ENCODE measurements around the gene MVP.

Gene MVP

DNA sequence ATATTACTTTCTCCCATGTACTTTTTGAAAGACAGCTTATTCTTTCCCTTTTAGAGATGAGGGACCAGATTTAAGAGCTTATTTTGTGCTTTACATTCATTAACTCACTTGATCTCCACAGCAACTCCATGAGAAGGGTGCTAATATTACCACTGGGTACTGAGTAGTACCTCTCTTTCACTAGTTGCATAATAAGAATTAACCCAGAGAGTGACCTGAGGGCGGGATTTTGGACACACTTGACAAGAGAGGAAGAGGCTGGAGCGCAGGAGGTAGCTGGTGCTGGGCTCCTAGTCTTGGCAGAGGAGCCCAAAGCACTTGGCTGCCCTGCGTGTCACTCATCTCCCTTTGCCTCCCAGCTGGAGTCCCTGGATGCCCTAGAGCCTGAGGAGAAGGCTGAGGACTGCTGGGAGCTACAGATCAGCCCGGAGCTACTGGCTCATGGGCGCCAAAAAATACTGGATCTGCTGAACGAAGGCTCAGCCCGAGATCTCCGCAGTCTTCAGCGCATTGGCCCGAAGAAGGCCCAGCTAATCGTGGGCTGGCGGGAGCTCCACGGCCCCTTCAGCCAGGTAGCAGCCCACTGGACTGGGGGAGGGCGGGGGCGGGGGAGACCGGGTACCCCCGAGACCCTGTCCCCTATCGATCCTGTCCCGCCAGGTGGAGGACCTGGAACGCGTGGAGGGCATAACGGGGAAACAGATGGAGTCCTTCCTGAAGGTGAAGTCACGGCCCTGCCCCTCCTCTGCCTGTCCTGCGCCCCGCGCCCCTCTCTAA, 15.6 kb upstream of the MVP start:
- DNase-seq: no peak

DNA sequence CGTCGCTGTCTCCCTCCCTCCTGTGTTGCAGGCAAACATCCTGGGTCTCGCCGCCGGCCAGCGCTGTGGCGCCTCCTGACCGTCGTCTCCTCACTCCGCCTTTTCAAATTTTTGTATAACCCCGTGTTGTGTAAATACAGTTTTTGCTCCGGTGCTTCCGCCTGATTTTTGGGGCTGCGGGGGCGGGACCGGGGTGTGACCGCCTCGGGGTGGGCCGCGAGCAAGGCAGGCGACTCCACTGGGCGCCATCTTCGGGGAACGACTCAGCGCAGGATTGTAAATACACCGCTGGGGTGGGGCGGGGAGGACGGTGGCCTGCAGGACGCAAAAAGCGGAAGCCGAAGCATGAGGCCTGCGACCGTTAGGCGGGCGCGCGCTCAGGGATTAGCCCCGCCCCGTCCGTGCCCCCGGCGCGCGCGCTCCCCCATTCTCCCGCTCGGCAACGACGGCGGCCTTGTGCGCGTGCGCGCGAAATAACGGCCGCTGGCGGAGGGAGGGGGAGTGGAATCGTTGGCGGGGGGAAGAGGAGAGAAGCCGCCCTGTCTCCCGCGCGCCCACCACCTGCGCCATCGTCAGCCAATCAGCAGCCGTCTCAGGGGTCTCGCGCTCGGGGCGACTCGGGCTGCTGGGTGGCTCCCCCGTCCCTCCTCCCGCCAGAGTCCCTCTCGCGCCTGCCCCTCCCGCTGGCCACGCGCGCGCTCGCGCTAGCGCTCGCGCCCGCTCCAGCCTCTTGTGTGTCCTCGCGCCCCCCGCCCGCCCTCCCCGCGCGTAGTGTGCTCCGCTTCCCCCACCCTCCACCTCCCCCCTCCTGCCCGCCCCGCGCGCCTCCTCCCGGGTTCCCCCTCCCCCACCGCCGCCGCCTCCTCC, 14.8 kb upstream of the MVP start:
- peak; percentile 96 for DNase-seq

DNA sequence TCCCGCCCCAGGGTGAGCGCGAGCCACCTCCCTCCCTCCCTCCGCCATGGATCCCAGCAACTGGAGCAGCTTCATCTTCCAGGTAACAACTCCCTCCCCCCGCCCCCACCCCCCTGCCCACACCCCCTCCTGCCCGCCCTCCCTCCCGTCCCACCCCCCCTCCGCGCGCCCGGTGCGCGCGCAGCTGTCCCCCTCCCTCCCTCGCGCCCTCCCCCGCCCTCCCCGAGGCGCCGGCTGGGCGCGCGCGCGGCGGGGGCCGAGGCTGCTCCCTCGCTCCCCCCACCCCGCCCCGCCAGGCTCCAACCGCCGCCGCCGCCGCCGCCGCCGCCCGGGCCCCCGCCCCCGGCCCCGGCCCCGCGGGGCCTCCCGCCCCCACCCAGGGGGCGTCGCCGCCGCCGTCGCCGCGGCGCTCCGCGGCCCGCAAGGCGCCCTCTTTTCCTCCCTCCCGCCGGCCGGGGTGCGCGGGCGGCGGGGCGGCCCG, 14.1 kb upstream of the MVP start, which contains the start of gene MAZ:
MAZ (plus strand) TSS at position 431 of the 481 bp plus-strand sequence. CDS start 173 bp downstream, outside the sequence.
- DNase-seq: no peak

DNA sequence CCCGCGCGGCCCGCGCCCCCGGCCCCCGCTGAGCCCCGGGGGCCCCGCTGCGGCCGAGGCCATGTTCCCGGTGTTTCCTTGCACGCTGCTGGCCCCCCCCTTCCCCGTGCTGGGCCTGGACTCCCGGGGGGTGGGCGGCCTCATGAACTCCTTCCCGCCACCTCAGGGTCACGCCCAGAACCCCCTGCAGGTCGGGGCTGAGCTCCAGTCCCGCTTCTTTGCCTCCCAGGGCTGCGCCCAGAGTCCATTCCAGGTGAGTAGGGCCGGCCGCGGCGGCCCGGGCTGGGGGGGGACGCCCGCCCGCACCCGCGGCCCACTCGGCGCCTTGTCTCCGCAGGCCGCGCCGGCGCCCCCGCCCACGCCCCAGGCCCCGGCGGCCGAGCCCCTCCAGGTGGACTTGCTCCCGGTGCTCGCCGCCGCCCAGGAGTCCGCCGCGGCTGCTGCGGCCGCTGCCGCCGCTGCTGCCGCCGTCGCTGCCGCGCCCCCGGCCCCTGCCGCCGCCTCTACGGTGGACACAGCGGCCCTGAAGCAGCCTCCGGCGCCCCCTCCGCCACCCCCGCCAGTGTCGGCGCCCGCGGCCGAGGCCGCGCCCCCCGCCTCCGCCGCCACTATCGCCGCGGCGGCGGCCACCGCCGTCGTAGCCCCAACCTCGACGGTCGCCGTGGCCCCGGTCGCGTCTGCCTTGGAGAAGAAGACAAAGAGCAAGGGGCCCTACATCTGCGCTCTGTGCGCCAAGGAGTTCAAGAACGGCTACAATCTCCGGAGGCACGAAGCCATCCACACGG, 13.4 kb upstream of the MVP start:
- no peak for DNase-seq

- DNase-seq: peak; percentile 85
Observed at GRCh38 chr16:29807426-29808218, 12.6 kb upstream of the MVP start.

DNA sequence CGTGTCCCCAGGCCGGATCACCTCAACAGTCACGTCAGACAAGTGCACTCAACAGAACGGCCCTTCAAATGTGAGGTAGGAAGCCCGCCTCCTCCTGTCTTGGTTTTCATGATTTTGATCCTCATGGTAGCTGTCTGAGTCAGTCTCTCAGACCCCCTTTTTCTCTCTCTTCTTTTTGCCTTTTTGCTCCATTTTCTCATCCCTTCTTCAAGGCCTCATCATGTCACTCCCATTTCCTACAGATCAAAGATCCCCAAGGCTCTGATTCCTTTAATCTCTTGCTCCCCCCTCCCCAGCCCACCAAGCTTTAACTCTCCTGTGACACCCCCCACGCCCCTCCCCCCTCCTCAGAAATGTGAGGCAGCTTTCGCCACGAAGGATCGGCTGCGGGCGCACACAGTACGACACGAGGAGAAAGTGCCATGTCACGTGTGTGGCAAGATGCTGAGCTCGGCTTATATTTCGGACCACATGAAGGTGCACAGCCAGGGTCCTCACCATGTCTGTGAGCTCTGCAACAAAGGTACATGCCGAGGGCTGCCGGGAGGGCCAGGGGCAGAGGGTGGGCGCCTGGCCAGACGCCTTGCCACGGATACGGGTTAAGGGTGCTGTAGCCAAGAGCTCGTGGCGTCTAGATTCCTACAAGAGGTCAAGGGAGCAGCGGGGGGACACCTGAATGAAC, 11.9 kb upstream of the MVP start:
- no peak for DNase-seq

DNA sequence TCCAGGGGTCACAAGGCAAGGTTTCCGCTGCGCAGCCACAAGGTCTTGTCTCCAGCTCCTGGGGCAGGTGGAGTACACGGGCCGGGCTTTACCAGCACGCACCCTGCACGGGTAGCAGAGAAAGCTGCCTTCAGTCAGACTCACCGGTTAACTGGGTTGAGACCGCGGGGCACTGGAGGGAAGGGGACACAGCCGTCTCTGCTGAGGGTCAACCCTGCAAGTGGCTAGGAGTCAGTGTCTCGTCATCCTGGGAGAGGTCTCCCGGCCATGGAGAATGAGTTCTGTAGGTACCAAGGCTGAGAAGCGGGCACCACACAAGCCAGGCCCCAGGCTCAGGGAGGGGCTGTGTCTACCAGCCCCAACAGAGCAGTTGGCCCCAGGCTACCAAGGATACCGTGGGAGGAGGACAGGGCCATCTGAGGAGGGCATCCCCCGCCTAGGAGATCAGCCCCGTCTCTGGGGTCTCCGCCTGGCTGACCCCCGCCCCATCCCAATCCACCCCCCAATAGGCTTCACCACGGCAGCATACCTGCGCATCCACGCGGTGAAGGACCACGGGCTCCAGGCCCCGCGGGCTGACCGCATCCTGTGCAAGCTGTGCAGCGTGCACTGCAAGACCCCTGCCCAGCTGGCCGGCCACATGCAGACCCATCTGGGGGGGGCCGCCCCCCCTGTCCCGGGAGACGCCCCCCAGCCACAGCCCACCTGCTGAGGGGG, 11.1 kb upstream of the MVP start:
- no peak for DNase-seq

DNA sequence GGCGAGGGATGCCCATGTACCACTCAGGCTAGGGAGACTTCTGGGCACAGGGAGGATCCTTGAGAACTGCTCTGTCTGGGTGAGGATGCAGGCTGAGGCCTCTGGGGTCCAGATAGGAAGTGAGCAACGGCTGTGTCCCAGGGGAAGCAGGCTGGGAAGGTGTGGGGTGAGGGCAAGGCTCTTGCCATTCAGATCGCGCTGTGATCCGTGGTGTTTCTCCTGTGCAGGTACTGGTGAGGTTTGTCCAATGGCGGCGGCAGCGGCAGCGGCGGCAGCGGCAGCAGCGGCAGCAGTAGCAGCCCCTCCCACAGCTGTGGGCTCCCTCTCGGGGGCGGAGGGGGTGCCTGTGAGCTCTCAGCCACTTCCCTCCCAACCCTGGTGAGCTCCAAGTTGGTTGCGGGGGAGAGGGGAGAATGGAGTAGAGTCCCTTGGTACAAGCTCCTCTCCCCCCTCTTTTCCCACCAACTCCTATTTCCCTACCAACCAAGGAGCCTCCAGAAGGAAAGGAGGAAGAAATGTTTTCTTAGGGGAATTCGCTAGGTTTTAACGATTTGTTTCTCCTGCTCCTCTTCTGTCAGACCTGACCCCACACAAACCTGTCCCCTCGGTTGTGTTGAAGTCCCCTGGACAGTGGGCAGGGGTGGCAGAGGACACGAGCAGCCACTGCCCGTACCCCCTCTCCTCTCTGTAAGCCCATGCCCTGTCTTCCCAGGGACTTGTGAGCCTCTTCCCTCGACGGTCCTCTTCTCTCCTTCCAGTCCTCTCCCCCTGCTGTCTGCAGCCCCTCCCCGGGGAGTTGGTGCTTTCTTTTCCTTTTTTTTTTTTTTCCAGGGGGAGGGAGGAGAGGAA, 10.2 kb upstream of the MVP start:
- DNase-seq: no peak

DNA sequence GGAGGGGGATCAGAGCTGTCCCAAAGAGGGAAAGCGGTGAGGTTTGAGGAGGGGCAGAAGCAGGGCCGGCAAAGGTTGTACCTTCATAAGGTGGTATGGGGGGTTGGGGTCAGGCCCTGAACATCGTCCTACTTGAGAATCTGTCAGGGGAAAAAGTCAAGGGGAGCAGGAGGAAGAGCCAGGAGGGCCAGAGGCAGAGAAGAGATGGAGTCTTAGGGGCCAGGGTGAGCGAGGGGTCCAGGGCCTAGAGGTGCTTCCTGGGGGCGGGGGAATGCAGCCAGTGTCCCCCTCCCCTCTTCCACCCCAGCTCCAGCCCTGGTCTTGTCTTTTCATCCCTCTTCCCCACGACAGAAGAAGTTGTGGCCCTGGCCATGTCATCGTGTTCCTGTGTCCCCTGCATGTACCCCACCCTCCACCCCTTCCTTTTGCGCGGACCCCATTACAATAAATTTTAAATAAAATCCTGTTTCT, 9.5 kb upstream of the MVP start:
- DNase-seq: no peak

DNA sequence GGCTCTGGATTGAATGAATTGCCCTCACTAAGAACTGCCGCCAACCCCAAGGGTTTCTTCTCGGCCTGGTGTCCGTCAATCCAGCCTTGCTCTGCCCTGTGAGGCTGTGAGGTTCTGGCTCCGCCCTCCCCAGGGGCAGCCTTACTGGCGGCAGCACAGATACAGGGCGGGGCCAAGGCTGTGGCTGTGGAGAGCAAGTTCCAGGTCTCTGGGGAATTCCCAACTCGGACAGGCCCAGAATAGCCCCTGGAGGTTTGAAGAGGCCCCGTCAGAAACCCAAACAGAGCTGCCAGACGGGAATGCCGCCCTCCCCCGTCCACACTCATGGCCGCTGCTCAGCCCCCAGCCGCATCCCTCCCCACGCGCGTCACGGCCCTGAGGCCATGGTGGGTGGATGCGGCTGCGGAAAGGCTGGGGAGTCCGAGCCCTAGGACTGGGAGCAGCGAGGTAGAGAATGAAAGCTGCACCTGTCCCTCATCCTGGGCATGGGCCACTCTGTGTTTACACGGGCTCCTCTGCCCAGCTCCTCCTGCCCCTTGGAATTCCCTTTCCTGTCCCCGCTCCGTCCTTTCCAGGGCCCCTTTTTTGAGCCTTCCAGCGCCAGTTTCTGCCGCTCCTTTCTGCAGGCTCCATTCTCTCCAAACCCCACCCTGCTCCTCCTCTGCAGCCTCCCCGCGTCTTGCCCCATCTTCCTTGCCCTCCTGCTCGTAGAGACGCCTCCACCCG, 8.9 kb upstream of the MVP start:
- DNase-seq: peak; percentile 76

DNA sequence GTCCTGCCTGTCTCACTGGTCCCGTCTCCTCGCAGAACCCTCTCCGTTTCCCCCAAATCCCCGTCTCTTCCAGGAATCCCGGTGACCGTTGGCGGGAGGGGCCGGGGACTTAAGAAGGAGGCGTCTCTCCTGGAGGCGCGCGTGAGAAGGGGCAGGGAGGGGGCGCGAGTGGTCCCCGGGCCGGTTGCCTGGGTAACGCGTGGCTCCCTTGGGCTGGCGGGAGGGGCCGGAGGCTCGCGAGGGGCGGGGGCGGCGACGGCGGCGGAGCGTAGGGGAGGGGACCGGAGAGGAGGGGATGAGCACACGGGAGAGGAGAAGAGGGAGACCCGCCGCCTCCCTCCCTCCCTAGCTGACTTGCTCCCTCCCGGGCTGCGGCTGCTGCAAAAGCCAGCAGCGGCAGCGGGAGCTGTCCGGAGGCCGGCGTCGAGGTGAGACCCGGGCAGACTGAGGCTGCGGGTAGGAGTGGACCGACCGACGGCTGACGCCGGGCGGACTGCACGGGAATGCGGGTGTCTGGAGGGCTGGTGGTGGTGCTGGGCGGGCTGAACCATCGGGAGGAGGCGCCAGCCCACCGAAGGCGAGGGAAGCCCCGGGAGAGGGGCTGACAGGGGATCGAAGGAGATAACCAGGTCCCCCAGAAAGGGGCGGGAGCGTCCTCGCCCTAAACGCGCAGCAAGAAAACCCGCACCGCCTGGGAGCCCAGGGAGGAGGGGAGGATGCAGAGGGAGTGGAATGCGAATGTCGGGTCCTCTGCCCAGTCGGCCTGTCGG, 8.2 kb upstream of the MVP start, which contains the start of gene PRRT2:
PRRT2 (plus strand) TSS at position 298 of the 770 bp plus-strand sequence. CDS start 862 bp downstream, outside the sequence.
- no peak for DNase-seq

GRCh38 chr16:29812754-29813643, 7.3 kb upstream of the MVP start:
- no peak for DNase-seq

DNA sequence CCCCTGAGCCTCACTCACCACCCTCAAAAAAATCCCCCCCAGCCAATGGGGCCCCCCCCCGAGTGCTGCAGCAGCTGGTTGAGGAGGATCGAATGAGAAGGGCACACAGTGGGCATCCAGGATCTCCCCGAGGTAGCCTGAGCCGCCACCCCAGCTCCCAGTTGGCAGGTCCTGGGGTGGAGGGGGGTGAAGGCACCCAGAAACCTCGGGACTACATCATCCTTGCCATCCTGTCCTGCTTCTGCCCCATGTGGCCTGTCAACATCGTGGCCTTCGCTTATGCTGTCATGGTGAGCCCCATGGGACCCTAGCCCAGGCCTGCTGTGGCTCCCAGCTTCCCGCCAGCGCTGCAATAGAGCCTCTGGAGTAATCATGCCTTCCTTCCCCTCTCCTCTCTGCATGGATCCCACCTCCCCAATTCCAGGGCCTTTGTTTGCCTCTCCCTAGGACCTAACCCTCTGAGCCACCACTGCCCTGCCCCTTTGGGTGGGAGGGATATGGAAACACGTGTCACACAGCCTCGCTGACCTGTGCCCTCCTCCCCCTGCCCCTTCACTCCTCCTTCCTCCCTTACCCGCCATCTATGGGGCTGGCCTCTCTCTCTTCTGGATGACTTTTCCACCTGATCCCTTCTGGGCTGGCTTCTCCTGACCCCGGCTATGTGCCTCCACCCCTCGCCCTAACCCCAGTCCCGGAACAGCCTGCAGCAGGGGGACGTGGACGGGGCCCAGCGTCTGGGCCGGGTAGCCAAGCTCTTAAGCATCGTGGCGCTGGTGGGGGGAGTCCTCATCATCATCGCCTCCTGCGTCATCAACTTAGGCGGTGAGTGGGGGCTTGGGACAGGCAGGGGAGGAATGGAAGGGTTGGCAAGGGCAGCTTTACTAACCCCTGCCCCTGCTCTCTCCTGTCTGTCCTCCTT, 6.4 kb upstream of the MVP start:
- no peak for DNase-seq

GRCh38 chr16:29814592-29814991, 5.7 kb upstream of the MVP start:
- DNase-seq: no peak

DNA sequence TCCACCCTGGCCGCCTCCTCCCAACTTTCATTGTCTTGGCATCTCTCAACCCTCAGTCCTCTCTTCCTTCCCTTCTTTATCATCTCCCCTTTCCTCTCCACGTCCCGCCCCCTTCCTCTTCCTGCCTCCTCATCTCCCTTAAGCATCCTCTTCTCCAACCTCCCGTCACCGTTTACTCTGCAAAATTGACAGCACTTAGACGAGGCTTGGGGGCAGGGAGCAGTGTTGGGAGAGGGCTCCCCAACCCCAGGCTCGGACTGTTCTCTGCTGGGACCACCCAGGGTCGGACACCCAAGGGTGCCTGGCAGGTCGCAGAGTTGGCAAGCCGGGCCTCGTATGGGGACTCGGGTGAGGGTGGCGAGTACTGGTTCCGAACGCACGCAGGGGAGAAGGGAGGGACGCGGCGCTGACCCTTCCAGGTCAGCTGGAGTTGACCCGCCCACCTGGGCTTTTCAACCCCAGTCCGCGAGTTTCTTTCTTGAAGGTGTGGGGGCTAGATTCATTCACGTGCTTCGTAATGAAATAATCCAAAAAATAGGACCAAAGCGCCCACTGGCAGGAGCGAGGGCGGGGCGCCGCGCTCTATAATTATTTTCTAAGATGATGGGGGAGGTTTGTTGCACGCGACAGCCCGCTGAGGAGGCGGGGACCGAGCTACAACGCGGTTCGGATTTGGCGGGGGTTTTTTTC, 5.1 kb upstream of the MVP start:
- DNase-seq: no peak
